Pons (tissue), 1 donor: ENCODE data around the gene AP1B1.

Experiments
- DNase-seq: peaks from one replicate; pipeline ENCODE4 v3.0.0-alpha.2; 2016; ENCODE audit warnings: low spot score

Gene AP1B1

GRCh38 chr22:29299136-29299900, 89.1 kb downstream of the AP1B1 start:
- DNase-seq = no peak

GRCh38 chr22:29298641-29299040, 89.7 kb downstream of the AP1B1 start:
- DNase-seq = no peak

- no peak for DNase-seq
Measured at GRCh38 chr22:29292379-29292778, 96.0 kb downstream of the AP1B1 start.

- peak; percentile 72 for DNase-seq
Measured at GRCh38 chr22:29291215-29291614, 97.2 kb downstream of the AP1B1 start.

- DNase-seq = no peak
Measured at GRCh38 chr22:29290061-29290460, 98.3 kb downstream of the AP1B1 start.

GRCh38 chr22:29288837-29289236, 99.5 kb downstream of the AP1B1 start:
- no peak for DNase-seq

- no peak for DNase-seq
Measured at GRCh38 chr22:29284196-29284595, 104.2 kb downstream of the AP1B1 start.

GRCh38 chr22:29277927-29278326, 110.4 kb downstream of the AP1B1 start:
- no peak for DNase-seq
